ENCODE measurements around the gene IDH3A.

IDH3A gene

DNA sequence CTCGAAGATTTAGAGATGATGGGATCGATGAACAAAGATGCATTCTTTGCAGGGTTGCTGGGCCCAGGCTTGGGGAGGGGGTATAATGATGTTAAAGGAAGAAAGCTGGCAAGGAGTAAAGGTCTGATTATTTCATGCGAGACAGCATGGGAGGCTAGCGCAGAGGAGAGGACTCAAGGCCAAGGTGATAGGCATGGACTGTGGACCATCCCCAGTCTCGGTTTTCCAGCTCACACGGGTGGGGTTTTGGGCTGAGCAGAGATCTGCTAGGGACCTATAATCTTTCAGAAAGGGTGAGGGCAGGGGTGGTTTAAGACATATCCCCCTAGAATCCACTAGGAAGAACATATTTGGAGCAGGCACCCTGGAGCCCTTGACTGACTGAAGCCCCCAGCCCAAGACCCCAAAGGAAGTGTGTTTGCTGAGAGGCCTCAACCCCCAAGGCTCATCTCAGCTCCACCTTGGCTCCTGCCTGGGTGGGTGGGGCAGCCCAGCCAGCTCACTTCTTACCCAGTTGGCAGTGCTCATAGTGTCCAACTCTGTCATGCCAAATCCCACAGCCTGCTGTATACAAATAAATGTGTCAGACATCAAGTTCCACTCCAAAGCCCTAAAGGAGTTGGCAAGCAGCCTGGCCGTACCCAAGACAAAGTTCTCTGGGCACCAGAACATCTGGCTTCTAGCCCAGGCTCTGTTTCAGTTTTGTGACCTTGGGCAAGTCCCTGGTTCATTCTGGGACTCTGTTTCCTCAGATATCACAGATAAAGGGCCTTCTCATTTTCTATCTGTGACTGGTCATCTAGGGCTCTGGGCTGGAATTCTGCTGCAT, 67.3 kb downstream of the IDH3A start:
- 96% methylated on average over 7 of the region's 7 CpGs for WGBS (ENCODE audit: insufficient coverage)
- POLR2A ChIA-PET, result no interaction called here
- CTCF ChIA-PET, result no interaction called here
- no peak overlapping the region for H3K4me3 ChIP-seq (ENCODE audit: control insufficient read depth in 1 of 7, extremely low read depth in 1 of 7, insufficient read depth in 4 of 7, low read depth in 2 of 7, low read length in 6 of 7)
- H3K36me3 ChIP-seq (ENCODE audit: control insufficient read depth in 4 of 4, insufficient read depth in 4 of 4, low read length in 3 of 4), result no peaks in the 10 kb centered on the region
- DNase-seq, result no peak
- no peaks in the 10 kb centered on the region for H3K27me3 ChIP-seq (replicated peaks in 2 of 5; ENCODE audit: control insufficient read depth in 4 of 5, insufficient read depth in 5 of 5, low read length in 4 of 5)
- no peak overlapping the region for H3K27ac ChIP-seq (ENCODE audit: insufficient read depth in 1 of 2, low read depth in 1 of 2, low read length in 2 of 2, poor library complexity in 1 of 2, severe bottlenecking in 2 of 2)
- H3K4me1 ChIP-seq (ENCODE audit: control extremely low read depth in 1 of 4, control insufficient read depth in 4 of 4, insufficient read depth in 4 of 4, low read length in 3 of 4), result peaks cover 0 to 2% (median under 1%) of the 10 kb centered on the region in 4 experiments
- H3K9me3 ChIP-seq (ENCODE audit: control extremely low read depth in 1 of 5, control insufficient read depth in 4 of 5, insufficient read depth in 2 of 5, low read depth in 1 of 5, low read length in 4 of 5), result no peaks in the 10 kb centered on the region

DNA sequence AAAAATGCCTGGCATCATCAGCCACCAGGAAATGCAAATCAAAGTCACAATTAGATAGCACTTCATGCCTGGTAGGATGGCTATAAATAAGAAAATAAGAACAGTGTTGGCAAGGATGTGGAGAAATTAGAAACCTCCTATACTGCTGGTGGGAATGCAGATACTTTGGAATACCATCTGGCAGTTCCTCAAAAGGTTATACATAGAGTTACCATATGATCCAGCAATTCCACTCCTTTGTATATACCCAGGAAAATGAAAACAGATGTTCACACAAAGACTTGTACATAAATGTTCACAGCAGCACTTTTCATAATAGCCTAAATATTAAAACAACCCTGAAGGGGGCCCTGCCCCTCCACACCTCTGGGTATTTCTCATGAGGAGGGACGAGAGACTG, 71.6 kb downstream of the IDH3A start:
- ChIA-PET POLR2A (no interaction called here), CTCF (no interaction called here)
- no CpG with 5 or more reads among the region's 1 CpG for WGBS (ENCODE audit: insufficient coverage)
- H3K27ac ChIP-seq (ENCODE audit: insufficient read depth in 1 of 2, low read depth in 1 of 2, low read length in 2 of 2, poor library complexity in 1 of 2, severe bottlenecking in 2 of 2), result no peak overlapping the region
- DNase-seq, result no peak
- no peaks in the 10 kb centered on the region for H3K4me1 ChIP-seq (ENCODE audit: control extremely low read depth in 1 of 4, control insufficient read depth in 4 of 4, insufficient read depth in 4 of 4, low read length in 3 of 4)
- no peak overlapping the region for H3K4me3 ChIP-seq (ENCODE audit: control insufficient read depth in 1 of 7, extremely low read depth in 1 of 7, insufficient read depth in 4 of 7, low read depth in 2 of 7, low read length in 6 of 7)
- H3K36me3 ChIP-seq (ENCODE audit: control insufficient read depth in 4 of 4, insufficient read depth in 4 of 4, low read length in 3 of 4), result no peaks in the 10 kb centered on the region
- H3K27me3 ChIP-seq (replicated peaks in 2 of 5; ENCODE audit: control insufficient read depth in 4 of 5, insufficient read depth in 5 of 5, low read length in 4 of 5), result no peaks in the 10 kb centered on the region
- no peaks in the 10 kb centered on the region for H3K9me3 ChIP-seq (ENCODE audit: control extremely low read depth in 1 of 5, control insufficient read depth in 4 of 5, insufficient read depth in 2 of 5, low read depth in 1 of 5, low read length in 4 of 5)
